LNCAP (cell line): ENCODE data around the gene FGGY.

Experiments used
- CTCF ChIP-seq: fragments of 450-650 bp; IDR thresholded peaks from 2 replicates; pipeline ENCODE4 v1.5.1; 2017; ENCODE audit warnings: mild to moderate bottlenecking

Gene FGGY

GRCh38 chr1:59605761-59606160 is 308.9 kb downstream of the FGGY start:
- TF ChIP-seq CTCF: no peak

- no peak for TF ChIP-seq CTCF
Measured at GRCh38 chr1:59609245-59609644, 312.4 kb downstream of the FGGY start.

- no peak for TF ChIP-seq CTCF
Measured at GRCh38 chr1:59617434-59617833, 320.5 kb downstream of the FGGY start.

GRCh38 chr1:59619557-59619956 is 322.7 kb downstream of the FGGY start:
- TF ChIP-seq CTCF: no peak

GRCh38 chr1:59625384-59625783 is 328.5 kb downstream of the FGGY start:
- TF ChIP-seq CTCF: no peak

GRCh38 chr1:59631561-59632255 is 334.8 kb downstream of the FGGY start:
- TF ChIP-seq CTCF: no peak

- TF ChIP-seq CTCF: no peak
Measured at GRCh38 chr1:59635097-59635496, 338.2 kb downstream of the FGGY start.

GRCh38 chr1:59638231-59638711 is 341.4 kb downstream of the FGGY start:
- TF ChIP-seq CTCF: no peak
